HG03469 (cell line): Measurements from ENCODE around the gene SPAG6.
A peak's percentile ranks its signal among the peaks of the same experiment; 100 is the strongest.

Experiments used
- ATAC-seq: cut with Tn5 transposase; IDR thresholded peaks from one replicate; pipeline ENCODE4 v1.9.1; 2021; ENCODE audit warnings: mild to moderate bottlenecking, moderate library complexity, moderate number of reproducible peaks; ENCODE audit not compliant: unreplicated experiment

Gene SPAG6

DNA sequence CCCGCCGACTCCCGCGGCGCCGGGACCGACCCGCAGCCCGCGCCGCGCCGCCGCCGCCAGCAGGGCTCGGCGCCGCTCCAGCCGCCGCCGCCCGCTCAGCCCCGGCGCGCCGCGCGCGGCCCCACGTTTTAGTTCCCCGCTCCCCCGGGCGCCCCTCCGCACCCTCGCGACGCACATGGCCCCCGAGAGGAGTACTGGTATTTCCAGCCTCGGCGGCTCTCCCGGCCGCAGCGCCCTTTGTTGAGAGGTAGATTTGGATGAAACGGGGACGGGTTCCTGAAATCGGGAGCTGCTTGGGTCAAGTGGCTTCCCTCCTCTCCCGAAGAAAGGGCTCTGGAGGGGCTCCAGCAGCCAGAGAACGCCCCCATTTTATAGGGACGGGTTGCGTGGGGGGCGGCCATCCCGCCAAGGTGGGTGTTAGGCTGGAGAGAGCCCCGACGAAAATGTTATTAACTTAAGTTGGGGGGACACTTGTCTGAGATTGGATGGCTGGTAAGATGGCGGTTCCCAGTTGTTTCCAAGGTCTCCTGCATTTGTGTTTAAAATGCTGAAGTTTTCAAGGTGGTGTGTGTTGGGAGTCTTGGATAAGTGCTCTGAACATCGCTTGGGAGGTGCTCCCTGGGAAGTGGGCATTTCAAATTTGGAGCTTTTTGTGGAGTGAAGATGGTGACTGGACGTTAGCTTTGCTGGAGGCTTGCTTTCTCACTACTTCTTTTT is 23.2 kb upstream of the SPAG6 start:
- no peak for ATAC-seq

DNA sequence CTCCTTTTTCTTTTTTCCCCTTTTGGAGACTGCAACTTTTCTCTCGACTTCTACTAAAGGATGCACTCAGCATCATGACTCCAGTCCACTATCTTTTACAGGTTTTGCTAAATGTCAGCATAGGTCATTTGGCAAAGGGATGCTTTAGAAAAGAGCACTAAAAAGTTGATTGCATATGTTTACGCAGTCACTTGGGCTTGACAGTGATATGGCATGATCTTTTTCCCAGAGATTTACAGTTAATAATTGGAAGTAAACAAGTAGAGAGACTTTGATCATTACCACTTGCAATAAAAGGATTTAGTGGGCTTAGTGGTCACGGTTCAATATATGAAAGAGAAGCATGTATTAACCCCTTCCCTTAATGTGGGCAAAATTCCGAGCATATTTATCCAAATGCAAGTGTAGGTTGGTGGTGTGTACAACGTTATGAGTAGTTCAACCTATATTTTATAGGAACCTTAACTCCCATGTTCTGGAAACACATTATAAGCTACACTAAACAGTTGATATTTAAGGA is 22.6 kb upstream of the SPAG6 start:
- ATAC-seq, result no peak

DNA sequence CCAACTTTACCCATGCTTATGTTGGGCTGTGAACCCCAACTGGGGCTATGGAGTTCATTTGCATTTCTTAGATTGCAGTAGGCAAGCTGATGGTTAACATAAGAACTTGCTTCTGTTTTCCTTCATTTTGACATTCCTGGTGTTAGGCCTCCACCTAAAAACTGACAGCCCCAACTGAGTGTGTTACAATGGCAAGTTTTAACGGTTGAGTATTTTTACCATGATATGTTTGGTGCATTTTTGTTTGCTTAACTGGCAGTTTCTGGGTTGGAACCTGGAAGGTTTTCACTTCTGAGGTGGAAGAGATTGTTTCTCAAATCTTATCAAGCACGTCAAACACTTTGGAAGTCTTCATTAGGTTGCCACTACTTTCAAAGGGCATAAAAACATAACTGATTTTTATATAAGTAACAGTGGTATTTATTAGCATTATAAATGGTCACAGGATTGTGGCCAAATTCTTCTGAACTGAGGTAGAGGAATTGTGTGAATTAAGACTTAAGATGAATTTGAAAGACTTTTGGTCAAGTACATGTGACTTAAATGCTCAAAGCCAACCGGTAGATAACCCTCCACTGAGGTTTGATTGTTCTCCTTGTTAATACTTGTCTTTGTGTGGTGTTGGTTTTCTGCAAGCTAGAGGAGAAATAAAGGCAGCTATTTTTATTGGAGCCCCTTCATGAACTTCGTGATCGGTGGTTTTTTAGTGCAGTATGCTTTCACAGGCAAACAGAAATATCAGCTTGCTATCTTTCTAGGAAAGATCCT is 21.6 kb upstream of the SPAG6 start:
- no peak for ATAC-seq

DNA sequence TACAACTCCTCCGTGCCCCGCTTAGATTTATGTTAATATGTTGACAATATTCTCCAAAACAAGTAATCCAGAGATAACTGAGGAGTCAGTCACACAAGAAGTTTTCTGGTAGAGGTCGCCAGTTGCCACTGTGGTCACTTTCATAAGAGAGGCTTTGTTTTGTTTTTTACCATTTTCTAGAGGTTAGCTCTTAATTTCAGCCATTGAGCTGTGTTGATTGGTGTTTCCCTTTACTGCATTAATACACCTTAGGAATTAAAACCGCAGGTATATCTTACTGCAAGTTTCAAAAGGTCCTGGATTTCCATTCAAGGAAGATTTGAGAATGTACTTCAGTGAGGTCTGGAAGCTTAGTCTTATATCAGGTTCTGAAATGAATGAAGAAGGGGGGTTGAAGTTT is 20.9 kb upstream of the SPAG6 start:
- no peak for ATAC-seq

DNA sequence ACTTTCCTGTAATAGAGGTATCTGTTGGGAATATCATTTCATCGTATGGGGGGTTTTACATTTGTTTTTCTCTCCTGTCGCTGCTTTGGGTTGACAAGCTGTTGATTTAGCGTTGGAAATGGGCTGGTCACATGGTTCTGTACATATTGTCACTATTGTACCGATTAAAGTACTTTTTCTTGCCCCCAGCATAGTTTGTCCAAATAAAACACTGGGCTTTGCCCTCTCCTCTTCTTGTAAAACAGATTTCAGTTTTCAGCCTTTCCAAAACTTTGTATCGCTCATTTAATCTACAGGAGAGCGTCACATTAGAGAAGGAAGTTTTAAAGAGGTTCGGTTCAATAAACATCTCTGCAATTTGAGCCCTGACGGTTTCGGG is 20.4 kb upstream of the SPAG6 start:
- no peak for ATAC-seq

DNA sequence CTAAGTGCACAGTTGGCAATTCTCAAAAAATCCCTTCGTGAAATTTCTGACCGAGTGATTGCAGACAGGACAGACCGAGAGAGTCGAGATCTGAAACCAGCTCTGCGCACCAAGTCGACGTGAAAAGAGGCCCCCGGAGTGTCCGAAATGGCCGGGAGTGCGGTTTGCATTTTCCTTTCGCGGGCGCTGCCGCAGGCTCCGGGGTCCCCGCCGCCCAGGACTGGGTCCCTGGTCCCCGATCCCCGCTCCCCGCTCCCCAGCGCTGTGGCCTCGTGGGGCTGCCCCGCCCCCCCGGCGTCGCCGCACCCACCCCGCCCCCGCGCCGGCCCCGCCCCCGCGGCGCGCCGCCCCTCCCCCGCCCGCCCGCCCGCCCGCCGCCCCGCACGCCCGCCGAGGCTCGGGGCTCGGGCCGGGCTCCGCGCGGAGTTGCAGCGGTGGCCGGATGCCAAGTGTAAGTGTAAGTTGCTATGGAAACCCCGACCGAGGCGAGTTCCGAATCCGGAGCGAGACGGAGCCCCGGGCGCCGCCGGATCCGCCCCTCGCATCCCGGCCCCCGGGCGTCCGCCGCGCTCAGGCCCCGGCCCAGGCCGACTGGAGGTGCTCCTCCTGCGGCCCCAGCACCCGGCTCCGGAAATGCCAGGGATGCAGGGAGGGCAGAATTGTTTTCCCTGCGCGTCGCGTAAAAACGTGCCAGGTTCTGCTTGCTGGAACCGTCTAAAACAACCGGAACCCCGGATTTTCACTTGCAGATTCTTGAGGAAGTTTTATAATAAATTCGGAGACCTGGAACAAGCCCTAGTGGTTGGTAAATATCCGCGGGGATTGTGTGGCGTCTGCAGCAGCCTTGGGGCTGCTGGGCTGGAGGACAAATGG is 19.8 kb upstream of the SPAG6 start:
- peak; percentile 36 for ATAC-seq

DNA sequence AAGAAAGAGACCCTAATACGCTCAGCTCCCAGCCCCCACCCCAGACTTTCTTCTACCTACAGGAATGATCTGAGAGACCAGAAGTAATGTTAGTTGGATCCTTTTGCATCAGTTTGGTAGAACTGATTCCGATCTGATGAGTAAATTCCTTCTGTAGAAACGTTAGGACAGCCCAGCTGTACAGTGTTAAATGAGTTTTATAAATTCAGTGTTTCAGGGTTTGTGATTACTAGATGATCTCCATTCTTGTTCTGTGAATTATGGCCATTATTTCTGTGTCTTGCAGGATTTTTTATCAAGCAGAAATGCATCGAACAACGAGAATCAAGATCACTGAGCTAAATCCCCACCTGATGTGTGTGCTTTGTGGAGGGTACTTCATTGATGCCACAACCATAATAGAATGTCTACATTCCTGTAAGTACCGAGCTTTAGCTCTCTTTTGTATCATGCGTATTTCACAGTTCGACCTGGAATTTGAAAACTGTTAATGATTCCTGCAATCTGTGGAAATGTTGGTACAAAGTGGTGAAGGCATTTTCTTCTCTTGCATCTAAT is 19.1 kb upstream of the SPAG6 start:
- ATAC-seq, result no peak

DNA sequence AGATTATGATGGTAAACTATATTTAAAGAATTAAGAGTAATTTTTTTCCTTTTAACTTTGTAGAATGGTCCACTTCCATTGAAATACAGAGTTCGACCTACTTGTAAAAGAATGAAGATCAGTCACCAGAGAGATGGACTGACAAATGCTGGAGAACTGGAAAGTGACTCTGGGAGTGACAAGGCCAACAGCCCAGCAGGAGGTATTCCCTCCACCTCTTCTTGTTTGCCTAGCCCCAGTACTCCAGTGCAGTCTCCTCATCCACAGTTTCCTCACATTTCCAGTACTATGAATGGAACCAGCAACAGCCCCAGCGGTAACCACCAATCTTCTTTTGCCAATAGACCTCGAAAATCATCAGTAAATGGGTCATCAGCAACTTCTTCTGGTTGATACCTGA is 16.1 kb upstream of the SPAG6 start:
- ATAC-seq, result no peak

DNA sequence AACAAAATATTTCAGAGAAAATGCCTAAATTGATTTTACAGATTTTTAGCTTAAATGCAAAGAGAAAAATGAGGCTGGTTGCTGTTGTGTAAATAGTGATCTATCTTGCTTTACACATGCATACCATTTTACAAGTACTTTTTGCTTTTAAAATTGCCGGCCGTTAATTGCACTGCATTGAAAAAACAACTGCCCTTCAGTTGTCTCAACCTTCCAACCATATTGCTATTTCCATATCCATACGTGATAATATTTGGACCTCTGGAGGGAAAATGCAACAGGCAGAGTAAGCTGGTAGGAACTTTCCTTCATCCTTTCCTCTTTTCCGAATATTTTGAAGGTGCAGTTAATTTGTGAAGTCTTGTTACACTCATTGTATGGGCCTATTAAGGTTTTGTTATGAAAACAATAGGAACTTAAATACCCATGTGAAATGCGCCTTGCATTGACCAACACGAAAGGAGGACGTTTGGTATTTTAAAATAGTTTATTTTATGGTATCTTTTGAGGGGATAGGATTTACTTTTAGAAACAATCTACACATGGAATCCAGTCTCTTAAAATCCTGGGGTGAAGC is 13.1 kb upstream of the SPAG6 start:
- ATAC-seq, result no peak

DNA sequence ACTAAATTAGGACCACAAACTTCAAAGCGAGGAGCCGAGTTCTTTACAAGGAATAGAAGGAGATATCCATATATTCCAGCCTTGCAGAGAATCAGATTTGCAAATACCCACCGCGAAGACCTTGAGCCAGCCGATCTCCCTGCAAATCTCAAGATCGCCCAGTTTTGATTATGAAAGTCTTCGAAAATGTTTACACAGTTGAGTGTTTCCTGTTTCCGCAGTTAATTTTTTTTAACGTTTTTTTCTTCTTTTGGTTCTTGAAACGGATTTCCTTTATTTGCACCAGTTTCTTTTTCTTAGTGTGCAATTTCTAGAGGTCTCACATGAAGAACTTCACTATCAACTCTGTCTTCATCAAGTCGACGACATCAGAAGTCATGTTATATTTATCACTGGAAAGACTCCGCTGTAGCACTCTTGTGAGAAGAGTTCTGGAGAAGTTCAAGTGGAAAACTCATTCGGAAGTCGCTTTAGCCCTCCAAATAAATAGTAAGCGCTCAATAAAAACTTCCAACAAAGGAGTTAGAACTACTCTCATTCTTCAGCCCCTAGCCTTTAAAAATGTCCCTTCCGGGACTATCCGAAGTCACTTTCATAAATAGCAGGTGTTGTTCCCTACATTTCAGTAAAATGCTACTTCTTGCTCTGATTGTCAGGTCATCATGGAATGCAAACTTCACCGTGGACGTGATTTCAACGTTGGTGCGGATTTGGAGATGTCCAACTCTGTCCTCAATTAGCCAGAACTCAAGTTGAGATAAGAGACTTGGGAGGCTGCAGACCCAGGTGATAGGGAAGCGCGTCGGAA is 11.9 kb upstream of the SPAG6 start:
- ATAC-seq, result no peak

DNA sequence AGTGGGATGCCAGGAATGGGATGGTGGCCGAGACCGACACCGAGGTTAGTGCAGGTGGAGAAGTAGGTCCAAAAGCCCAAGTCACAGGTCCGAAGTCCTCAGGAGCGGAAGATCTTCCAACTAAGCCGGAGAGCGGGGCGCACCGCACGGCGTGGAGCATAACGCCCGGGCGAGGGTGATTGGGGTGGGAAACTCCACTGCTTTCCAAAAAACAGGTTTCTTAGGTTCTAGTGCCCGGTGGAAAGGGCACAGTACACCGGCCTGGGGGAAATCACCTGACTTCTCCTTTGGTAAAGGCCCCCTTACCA is 11.4 kb upstream of the SPAG6 start:
- ATAC-seq, result no peak

DNA sequence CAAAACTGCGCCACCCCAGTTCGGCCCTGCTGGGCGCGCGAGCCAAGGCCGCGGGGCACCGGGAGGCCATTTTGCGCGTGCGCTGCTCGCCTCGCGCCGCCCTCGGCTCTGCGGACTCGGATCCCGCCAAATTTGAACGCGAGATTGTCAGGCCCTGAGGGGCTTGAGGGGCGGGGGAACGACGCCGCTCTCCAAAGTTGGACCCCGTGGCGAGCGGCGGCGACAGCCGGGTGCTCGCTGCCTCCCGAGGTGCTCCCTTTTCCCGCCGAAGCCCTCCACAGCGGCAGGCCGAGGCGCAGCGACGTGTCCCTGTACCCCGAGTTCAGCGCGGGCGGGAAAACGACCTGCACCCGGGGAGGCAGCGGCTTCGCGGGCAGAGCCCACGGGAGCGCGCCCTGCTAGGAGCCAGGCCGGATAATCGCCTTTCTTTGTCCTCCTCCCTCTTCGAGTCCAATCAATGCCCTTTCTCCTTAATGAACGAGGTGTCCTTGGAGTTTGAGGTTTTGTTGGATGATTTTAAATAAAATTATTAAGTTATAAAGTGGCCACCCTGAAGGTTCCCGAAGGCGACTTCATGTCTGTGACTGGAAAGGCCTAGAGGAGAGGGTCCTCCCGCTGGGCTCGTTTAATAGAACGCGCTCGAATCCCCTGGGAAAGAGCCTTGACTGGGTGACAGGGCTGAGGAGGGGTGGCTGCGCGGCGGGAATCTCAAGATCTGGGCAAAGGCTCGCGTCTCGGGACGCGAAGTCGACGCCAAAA is 10.7 kb upstream of the SPAG6 start:
- no peak for ATAC-seq

DNA sequence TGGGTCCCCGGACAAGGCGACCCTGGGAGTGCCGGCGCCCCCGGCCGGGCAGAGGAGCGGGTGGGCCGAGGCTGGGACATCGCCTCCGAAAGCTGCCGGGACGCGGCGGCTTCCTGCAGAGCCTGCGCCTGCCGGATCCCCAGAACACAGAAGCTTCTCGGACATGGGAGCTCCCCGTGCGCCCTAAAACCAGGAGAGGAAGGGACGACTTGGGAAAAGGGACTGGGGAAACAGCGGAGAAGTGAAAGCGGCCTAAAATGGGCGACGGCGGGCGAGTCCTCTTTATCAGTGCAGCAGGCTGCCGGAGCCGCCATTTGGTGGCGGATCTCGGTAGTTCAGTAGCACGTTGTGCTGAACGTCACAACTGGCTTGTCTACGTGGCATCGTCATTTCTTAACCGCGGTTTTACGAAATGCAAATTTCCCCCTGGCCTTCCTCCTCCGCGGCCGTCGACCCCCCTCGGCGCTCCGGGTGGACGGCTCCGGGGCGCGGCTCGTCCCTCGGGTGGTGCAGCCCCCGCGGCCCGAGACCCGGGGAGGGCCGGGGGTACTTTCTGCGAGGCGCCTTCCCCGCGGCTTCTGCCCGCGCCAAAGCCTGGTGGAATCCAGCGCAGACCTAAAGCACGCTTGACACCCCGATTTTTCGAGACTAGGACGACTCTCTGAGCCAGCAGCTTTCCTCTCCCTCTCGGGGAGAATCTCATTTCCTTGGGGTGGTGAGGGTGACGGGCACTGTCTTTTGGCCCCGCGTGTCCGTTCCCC is 9.9 kb upstream of the SPAG6 start:
- ATAC-seq, result no peak

DNA sequence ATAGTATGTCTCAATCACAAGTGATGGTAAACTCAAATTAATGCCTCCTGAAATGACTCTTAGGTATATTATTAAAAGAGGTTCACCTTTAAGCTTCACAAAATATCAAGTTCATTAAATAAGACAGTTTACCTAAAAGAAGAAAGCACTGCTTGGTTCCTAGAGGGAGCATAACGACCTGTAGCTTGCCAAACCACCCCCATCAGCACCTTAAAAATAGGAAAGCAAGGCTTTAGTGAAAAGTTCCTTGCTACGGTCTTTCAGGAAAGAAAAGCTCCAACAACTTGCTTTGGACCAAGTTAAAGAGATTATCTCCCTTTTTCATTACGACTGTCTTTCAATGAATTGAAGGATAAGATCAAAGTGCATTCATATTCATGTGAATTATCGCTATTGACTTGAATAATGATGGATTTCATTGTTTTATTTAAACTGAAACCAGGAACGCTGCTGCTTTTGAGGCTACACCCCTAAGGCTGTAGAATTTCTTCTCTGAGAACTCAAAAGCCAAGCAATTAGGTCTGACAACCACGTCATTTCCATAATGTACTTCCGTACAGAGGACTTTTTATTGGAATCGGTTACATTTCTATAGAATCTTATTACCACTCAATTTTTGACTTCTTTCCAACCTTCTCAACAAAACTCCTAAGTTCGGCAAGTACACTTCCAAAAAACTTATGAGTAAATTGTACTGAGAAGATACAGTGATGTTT is 7.0 kb upstream of the SPAG6 start:
- ATAC-seq, result no peak

DNA sequence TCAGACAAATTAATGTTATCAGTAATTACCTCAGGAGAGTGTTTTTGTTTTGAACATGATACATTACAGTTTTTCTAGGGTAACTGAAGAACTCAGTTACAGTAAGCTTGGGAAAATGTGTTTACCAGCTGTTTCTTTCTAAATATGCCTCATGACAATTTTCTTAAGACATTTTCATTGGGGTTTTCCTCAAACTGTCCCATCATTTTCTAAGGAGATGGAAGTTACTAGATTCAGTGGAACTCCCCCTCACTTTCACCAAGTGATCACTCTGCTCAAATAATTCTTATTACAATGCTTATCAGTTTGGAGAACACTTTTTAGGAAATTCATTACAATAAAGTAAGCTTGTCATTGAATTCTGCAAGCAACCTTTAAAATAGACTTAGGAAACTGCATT is 6.4 kb upstream of the SPAG6 start:
- no peak for ATAC-seq

DNA sequence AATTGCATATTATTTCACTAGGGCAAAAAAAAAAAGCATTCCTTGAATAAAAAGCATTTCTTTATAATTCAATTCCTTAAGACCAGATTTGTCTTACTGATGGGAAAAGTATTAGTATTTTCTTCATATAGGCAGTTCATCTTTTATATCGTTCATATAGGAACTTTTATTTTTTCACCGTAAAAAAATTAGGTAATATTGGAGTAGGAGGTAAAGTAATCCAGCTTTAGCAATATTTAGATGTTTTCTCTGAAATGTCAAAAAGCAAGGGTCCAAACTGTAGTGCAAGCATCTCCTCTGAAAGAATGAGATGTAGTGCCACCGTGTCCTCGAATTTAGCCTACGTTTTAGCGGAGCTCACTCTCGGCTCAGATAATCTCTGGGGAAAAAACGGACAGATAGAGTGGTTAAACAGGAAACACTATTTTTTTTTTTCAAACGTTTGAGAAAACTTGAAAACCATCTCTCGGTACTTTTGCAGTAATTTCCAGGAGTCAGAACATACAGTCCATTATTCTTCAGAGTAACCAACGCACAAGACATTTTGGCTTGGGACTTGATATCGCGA is 5.5 kb upstream of the SPAG6 start:
- ATAC-seq, result no peak

DNA sequence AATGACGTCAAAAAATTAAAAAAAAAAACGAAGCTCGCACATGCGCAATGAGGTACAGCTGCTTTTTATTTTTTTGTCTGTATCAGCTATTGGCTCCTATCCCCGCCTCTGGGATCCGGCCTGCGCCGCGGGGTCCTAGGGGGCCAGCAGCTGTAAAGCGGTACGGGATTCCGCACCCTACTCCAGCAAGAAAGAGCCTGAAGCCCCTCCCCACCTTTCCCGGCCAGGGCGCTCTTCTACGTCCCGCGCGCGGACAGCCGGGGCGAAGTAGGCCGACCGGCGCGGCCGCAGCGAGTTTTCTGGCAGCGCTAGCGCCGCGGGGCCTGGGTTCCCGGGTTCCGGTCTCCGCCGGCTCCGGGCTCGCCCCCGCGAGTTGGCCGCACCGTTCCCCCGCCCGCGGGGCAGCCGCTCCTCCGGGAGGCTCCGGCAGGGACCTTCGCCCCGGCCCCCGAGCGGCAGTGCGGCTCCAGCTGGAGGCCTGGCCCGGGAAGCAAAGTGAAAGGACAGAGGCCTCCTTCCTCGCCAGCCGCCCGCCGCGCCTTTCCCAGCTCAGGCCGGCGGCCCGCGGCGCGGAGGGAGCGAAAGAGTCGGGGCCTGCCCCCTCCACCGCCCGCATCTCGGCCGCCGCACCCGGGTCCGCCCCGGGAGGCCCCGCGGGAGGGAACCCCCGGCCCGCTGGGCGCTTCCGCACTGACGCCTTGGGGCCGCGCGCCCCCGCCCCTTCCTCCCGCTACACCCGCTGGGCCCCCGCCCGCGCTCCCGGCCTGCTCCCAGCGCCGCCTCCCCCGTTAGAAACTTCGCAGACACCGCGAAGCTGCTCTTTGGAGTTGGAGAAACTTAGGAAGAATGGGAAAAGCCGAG is 4.7 kb upstream of the SPAG6 start:
- ATAC-seq, result peak; percentile 28
